OCI-M2 (cell line): ENCODE measurements around the gene GPC3.

Experiments used
- DNase-seq: peaks from one replicate; lab custom pipeline; 2025; ENCODE audit not compliant: unreplicated experiment; lab: John Stamatoyannopoulos, UW

GPC3 gene

DNA sequence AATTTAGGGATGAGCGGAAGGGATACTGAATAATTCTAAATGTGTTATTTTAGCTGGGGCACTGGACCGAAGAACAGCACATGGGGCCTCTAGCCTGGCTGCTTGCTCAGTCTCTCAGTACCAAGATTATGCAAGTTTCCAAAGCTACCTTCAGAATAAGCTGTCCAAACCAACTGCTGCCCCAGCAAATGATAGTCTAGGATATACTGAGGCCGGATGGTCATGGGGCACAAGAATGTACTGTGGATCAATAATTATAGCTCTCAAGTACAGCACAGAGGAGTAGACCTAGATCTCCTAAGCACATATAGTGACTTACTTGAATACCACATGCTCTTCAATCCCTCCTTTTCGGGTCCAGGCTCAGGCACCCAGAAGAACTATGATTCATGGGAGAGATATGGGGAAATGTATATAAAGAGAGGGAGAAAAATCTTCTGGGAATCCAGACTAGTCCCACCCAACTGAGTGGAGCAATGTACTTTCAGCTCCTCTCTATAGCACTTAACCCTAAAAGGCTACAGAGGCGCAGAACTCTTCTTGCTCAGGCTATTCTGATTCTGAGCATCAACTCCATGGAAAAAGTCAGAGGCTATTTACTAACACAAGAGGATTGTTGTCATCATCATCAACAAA, 409.8 kb downstream of the GPC3 start:
- no peak for DNase-seq

GRCh38 chrX:133574716-133575115, 410.7 kb downstream of the GPC3 start:
- DNase-seq, result no peak

DNA sequence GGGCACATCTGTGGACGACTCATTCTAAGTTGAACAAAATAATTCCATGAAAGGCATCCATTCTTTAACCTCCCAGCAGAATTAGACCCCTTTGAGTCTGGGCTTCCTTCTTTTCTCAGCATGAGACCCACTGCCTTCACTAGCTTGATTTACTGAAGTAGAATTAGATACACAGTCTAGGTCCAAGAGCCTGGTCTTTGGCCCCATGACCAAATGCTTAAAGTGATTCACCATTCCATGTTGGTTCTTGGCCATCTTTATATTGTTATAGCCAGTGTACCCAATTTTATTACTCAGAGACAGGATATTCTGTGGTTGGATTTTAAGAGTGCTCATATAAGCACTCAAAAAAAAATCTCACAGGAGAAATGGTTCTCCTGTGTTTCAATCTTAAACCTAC, 414.8 kb downstream of the GPC3 start:
- no peak for DNase-seq

DNA sequence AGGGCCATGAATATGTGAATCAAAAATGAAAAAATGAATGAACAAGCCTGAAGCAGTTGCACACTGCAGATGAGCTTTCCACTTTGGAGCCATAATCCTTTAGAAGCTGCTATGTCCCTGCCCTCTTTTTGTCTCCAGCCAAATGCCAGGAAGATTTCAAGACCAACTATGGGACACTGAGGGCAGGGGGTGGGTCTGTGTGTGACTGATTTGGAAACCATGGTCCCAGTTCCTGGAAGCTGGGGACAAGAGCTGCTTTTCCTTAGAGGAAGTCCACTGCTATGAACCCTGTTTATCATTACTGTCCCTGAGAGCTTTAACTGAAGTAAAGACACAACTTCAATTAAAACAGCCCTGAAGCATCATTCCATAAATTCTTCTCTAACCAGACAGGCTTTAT, 416.2 kb downstream of the GPC3 start:
- DNase-seq, result no peak

DNA sequence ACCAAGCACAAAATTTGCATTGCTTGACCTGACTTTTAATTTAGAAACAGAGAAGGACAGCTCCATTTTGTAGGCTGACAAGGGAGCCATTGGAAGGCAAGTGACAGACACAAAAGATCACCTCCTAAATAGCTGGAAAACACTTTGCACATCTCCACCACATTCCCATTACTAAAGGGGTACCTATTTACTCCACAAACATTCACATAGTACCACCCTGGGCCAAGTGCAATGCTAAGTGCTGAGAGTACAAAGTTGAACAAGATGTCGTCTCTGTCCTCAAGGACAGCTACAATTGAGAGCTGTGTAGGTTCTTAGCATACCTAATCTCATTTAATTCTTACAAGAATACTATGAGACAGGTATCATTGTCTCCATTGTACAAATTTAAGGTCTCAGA, 417.3 kb downstream of the GPC3 start:
- DNase-seq, result no peak

- DNase-seq, result no peak
Measured at GRCh38 chrX:133566876-133567275, 418.5 kb downstream of the GPC3 start.

DNA sequence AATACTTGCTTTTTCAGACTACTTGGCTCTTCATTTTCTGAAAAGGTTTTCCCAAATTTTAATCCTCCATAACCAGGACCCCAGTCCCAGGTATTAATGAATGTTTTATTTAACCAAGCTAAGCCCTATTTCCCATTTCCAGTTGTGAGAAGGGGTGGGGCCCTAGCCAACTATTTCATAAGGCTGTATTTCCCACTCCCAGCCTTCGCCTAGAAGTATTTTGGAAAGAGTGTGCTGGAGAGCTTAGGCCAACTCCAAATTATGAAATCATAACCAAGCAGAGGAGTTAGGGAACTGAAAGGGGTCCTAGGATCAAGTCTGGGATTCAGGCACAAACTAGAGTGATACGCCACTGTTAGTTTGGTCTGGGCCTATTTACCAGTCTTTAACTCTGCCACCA, 421.7 kb downstream of the GPC3 start:
- no peak for DNase-seq

GRCh38 chrX:133561251-133561650, 424.1 kb downstream of the GPC3 start:
- no peak for DNase-seq

DNA sequence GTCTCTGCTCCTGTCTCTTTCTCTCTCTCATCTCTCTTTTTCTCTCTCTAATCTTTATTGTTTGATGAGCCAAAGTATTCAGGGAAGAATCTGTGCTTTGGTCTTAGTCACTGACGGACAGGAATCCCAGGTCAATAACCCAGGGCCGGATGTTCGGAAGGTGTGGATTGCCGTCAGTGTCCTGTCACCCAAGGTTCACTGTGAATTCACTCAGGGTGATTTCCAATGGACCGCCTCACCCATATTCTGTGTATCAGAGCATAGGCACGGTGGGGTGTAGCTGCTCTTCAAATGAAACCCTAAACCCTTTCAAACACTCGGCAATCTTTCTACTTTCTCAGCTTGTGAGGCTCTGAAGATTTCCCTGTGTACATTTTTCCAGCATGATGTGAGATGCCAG, 425.5 kb downstream of the GPC3 start:
- DNase-seq, result no peak

DNA sequence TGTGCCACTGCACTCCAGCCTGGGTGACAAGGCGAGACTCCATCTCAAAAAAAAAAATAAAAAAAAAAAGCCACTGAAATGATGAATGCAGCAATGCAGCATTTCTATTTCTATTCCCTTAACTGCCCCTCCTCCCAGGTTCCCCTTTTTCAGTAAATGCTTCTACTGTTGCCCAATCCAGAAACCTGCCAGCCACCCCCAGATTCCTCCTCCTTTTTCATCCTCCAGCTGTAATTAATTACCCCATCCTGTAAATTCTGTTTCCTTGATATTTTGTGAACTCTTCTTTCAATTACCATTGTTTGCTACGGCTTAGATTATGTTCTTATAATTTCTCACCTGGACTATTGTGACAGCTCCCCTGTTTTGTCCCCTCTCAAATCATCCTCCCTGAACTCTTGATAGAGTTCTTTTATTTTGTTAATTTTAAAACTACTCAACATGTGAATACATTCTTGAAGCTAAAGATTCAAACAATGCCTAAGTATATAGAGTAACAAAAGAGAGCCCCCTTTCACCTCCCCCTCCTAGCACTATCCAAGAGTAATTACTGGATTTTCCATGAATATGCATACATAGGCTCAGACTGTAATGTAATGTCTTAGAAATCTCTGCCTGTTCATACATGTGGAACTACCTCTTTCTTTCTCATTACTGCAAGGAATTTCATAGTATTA, 429.5 kb downstream of the GPC3 start:
- DNase-seq, result no peak

- DNase-seq, result no peak
Measured at GRCh38 chrX:133550665-133551485, 434.5 kb downstream of the GPC3 start.

GRCh38 chrX:133549295-133549933, 436.0 kb downstream of the GPC3 start:
- DNase-seq, result no peak

- DNase-seq, result no peak
Measured at GRCh38 chrX:133546441-133546840, 439.0 kb downstream of the GPC3 start.

DNA sequence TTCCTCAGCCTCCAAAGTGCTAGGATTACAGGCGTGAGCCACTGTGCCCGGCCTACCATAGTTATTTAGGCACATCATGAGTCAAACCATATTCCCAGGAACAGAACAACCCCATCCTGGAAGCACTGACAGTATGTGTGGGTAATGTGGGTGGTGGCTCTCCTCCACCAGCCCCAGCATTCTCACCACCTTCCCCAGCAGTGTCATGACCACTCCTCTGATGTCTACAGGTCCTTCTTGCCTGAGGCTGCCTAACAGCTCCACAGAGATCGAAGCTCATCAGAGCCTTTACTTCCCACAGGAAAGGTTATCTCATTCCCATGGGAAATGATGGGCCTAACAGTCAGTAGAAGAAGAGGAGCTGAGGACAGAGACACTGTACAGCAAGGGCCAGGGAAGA, 440.6 kb downstream of the GPC3 start:
- no peak for DNase-seq

GRCh38 chrX:133544115-133544514, 441.3 kb downstream of the GPC3 start:
- DNase-seq, result no peak

DNA sequence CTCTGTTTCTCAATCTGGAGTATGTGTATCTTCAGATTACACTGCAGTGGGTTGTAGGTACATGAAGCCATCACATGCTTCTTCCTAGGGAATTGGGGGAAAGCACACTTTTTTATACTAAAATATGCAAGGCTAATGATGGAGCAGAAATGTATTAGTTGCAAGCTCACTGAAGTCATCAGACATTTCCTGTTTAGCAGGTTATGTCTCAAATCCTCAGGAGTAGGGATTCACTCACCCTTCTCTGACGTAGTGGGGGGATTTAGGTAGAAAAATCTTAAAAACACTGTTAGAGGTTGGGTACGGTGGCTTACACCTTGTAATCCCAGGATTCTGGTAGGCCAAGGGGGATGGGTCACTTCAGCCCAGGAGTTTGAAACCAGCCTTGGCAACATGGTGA, 441.7 kb downstream of the GPC3 start:
- no peak for DNase-seq

- no peak for DNase-seq
Measured at GRCh38 chrX:133542476-133542875, 442.9 kb downstream of the GPC3 start.

GRCh38 chrX:133541021-133541420, 444.4 kb downstream of the GPC3 start:
- DNase-seq, result no peak

DNA sequence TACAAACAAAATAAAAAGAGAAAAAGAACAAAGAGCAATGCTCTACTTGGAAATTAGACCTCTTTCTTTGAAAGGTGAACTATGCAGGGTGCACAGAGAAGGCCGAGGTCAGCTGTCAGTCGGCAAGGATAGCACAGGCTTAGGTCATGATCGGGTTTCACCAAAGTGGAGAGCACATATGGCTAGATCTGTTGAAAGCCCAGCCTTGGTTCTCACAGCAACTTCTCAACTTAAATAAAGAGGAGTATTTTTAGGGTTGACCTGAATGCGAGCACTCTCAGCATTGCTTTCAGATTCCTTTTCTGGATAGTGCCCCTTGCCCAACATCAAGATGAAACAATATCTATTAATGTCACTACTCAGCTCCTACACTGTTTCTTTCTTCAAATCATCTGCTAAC, 447.2 kb downstream of the GPC3 start:
- DNase-seq, result no peak

GRCh38 chrX:133537142-133537541, 448.3 kb downstream of the GPC3 start:
- DNase-seq, result no peak

DNA sequence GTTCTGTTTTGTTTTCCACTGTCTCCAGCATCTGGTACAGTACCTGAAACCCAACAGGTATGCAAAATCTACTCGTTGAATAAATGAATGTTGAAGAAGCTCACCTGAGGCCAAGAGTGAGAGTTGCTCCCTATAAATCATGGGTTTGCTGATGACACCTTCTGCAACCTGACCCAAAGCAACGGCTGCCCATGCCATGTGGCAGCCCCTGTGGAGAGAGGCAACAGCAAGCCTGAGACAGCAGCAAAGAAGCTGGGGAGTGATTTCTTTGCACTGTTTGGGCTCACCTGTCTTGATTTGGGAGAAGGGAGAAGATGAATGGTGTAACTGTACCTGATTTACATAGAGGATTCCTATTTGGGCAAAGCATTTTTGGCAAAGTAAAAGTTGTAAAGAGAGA, 450.3 kb downstream of the GPC3 start:
- no peak for DNase-seq

DNA sequence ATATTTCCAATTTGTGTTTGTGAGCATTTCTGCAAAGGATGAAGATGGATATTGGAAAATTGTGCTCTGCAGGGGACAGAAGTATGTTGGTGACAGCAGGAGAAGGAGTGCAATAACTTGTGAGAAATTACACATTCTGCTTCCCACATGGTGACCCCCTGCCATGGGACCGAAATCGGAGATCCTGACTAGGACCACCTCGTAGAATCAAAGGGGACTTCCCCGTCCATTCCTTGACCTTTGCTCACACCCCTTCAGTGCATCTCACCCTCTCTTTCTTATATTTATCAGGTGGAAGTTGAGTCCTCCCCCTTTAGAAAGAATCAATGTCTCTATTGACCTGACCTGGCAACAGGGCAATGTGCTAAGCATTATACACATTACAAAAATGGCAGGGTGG, 451.2 kb downstream of the GPC3 start:
- DNase-seq, result no peak
